OCI-LY3 (cell line): ENCODE results near the gene MS4A18.

Experiments used
- H2AFZ ChIP-seq: fragments of 200-600, 300-600 bp; shearing (Covaris generic); 2 replicates; pipeline ENCODE4 v1.6.0; 2014; ENCODE audit warnings: antibody characterized with exemption, low read depth, low read length
- H3K27ac ChIP-seq: fragments of 200-600, 300-600 bp; sonication (generic); 2 replicates; pipeline ENCODE4 v1.5.1; 2014; ENCODE audit warnings: mild to moderate bottlenecking, low read length, moderate library complexity, mixed read lengths
- H3K27me3 ChIP-seq: fragments of 200-600, 300-600 bp; sonication (generic); 2 replicates; pipeline ENCODE4 v1.6.1; 2014; ENCODE audit warnings: low read depth, low read length, mixed read lengths
- H3K36me3 ChIP-seq: fragments of 200-600, 300-600 bp; sonication (generic); replicated peaks from 2 replicates; pipeline ENCODE3; 2014; ENCODE audit warnings: low read depth, low read length, mixed read lengths
- H3K4me1 ChIP-seq: fragments of 300-600, 200-600 bp; sonication (generic); 2 replicates; pipeline ENCODE4 v1.6.1; 2014; ENCODE audit warnings: low read length, mixed read lengths
- H3K4me2 ChIP-seq: fragments of 200-600, 300-600 bp; sonication (generic); 2 replicates; pipeline ENCODE4 v1.6.1; 2014; ENCODE audit warnings: low read length, mixed read lengths
- H3K4me3 ChIP-seq: fragments of 300-600, 200-600 bp; sonication (generic); 2 replicates; pipeline ENCODE4 v1.5.1; 2014; ENCODE audit warnings: antibody characterized with exemption, mild to moderate bottlenecking, low read length, moderate library complexity
- H3K79me2 ChIP-seq: fragments of 300-600, 200-600 bp; shearing (Covaris generic); 2 replicates; pipeline ENCODE4 v1.6.1; 2014; ENCODE audit warnings: mild to moderate bottlenecking, low read length, mixed read lengths
- H3K9ac ChIP-seq: fragments of 300-600, 200-600 bp; shearing (Covaris generic); 2 replicates; pipeline ENCODE4 v1.6.0; 2014; ENCODE audit warnings: mild to moderate bottlenecking, low read length, moderate library complexity
- H3K9me3 ChIP-seq: fragments of 200-600, 300-600 bp; shearing (Covaris generic); 2 replicates; pipeline ENCODE4 v1.6.1; 2014; ENCODE audit warnings: low read length, mixed read lengths; ENCODE audit not compliant: insufficient read depth
- H4K20me1 ChIP-seq: fragments of 200-600, 300-600 bp; sonication (generic); 2 replicates; pipeline ENCODE4 v1.6.1; 2016; ENCODE audit warnings: low read length, mixed read lengths; ENCODE audit not compliant: insufficient read depth
- CTCF ChIP-seq: fragments of 200-600, 300-600 bp; sonication (generic); IDR thresholded peaks from 2 replicates; pipeline ENCODE4 v1.5.1; 2014; ENCODE audit warnings: antibody characterized with exemption, low read length, low read depth
- EZH2phosphoT487 ChIP-seq: fragments of 200-600 bp; shearing (Covaris generic); IDR thresholded peaks from 2 replicates; pipeline ENCODE4 v1.6.1; 2018; ENCODE audit warnings: antibody characterized with exemption, mixed run types, low read depth

MS4A18 gene

GRCh38 chr11:60764879-60765278, 40.4 kb downstream of the MS4A18 start:
- TF ChIP-seq EZH2phosphoT487 (no peak), CTCF (no peak)
- Histone ChIP-seq H3K4me2 (0 out of 2 replicates have a peak overlapping the region, but pooled peaks have one; percentile 0), H2AFZ (no peak overlapping the region), H3K27me3 (no peaks in the 10 kb centered on the region), H4K20me1 (no peaks in the 10 kb centered on the region), H3K4me3 (no peak overlapping the region), H3K79me2 (no peaks in the 10 kb centered on the region), H3K9me3 (no peaks in the 10 kb centered on the region), H3K36me3 (no peaks in the 10 kb centered on the region), H3K9ac (no peak overlapping the region), H3K4me1 (peaks cover 56% of the 10 kb centered on the region), H3K27ac (peak overlapping the region; percentile 36)

DNA sequence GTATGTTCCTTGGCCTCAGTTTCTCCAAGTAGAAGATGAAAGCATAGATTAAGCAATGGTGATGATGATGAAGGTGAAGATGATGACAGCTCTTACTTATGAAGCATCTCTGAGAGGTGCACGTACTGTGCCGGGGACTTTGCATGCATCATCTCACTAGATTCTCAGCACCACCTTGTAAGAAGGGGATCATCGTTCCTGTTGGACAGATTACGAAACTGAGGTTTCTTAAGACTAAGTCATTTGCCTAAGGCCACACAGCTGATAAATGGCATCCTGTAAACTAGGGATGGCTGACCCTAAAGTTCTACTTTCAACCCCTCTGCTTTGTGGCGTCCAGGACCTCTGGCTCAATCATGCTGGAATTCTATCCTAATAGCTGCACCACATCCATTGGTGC, 40.8 kb downstream of the MS4A18 start:
- Histone ChIP-seq H3K27ac (peak overlapping the region; percentile 36), H3K4me2 (0 out of 2 replicates have a peak overlapping the region, but pooled peaks have one; percentile 0), H3K9me3 (no peaks in the 10 kb centered on the region), H3K27me3 (no peaks in the 10 kb centered on the region), H3K36me3 (no peaks in the 10 kb centered on the region), H4K20me1 (no peaks in the 10 kb centered on the region), H3K4me1 (peaks cover 52% of the 10 kb centered on the region), H3K79me2 (no peaks in the 10 kb centered on the region), H3K9ac (no peak overlapping the region), H2AFZ (no peak overlapping the region), H3K4me3 (no peak overlapping the region)
- no peak for TF ChIP-seq CTCF
- TF ChIP-seq EZH2phosphoT487 = no peak

DNA sequence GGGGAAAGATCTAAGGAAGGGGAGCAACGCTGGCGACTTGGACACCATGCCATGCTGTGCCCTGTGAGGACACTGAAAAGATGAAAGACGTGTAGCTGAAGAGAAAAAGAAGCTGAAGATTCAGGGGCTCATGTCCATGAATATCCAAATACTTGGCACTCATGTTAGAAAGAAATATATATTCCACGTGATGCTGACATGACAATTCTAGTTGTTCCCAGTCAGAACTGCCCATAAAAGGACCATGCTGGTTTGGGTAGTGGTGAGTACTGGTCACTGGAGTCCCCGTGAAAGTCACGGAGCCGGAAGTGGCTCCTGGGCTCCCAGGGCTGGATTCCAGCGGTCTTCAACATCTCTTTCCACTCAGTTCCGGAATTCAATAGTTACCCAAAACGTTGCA, 42.0 kb downstream of the MS4A18 start:
- Histone ChIP-seq H3K4me3 (no peak overlapping the region), H4K20me1 (no peaks in the 10 kb centered on the region), H3K79me2 (no peaks in the 10 kb centered on the region), H3K9me3 (no peaks in the 10 kb centered on the region), H3K27ac (no peak overlapping the region), H3K4me2 (no peak overlapping the region), H3K9ac (no peak overlapping the region), H3K4me1 (peaks cover 45% of the 10 kb centered on the region), H3K36me3 (no peaks in the 10 kb centered on the region), H2AFZ (no peak overlapping the region), H3K27me3 (no peaks in the 10 kb centered on the region)
- TF ChIP-seq CTCF (no peak), EZH2phosphoT487 (no peak)

DNA sequence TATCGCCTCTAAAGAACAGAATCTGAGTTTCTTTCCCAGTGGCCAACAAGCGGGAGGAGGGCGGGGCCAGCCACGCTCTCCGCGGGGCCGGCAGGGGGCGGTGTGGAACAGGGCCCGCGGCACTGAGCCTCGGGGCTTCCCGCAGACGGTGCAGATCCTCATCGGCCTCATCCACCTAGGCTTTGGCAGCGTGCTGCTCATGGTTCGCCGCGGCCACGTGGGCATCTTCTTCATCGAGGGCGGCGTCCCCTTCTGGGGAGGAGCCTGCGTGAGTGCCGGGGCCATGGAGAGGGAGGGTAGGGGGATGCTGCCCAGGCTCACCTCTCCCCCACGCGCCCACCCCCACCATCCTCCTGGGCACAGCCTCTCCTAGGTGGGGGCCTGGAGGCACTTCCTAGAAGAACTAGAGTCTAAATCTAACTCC, 42.9 kb downstream of the MS4A18 start:
- Histone ChIP-seq H3K27ac (no peak overlapping the region), H3K4me2 (no peak overlapping the region), H3K79me2 (no peaks in the 10 kb centered on the region), H4K20me1 (no peaks in the 10 kb centered on the region), H3K4me3 (no peak overlapping the region), H3K4me1 (peaks cover 44% of the 10 kb centered on the region), H3K27me3 (no peaks in the 10 kb centered on the region), H2AFZ (no peak overlapping the region), H3K36me3 (no peaks in the 10 kb centered on the region), H3K9ac (no peak overlapping the region), H3K9me3 (no peaks in the 10 kb centered on the region)
- TF ChIP-seq EZH2phosphoT487 (no peak), CTCF (no peak)
